Suprapubic skin (tissue), 4 donors: Measurements from ENCODE around the gene MYL6B. TPM values are rescaled to one million over a fixed set of nuclear protein-coding genes. Genes with fewer than 3 reads are reported as not detected.

ENCODE experiments used
- DNase-seq, 2 donors: peaks; one replicate each; pipeline ENCODE4 v3.0.0-alpha.2; 2019; ENCODE audit warnings: low spot score in 2 of 2
- H3K27ac ChIP-seq: fragments of 200-600 bp; sonication (generic); one replicate; pipeline ENCODE4 v1.5.1; 2019
- H3K27me3 ChIP-seq: fragments of 200-600 bp; sonication (generic); one replicate; pipeline ENCODE4 v1.5.1; 2019
- H3K36me3 ChIP-seq: fragments of 200-600 bp; sonication (generic); one replicate; pipeline ENCODE4 v1.5.1; 2019
- H3K4me1 ChIP-seq: fragments of 200-600 bp; sonication (generic); one replicate; pipeline ENCODE4 v1.5.1; 2019
- H3K4me3 ChIP-seq: fragments of 200-600 bp; sonication (generic); one replicate; pipeline ENCODE4 v1.5.1; 2019; ENCODE audit warnings: mild to moderate bottlenecking
- H3K9me3 ChIP-seq: fragments of 200-600 bp; sonication (generic); one replicate; pipeline ENCODE4 v1.5.1; 2019
- CTCF ChIP-seq, 2 donors: fragments of 200-600 bp in 1 of 2; fragments of 450-650 bp in 1 of 2; sonication (generic) in 1 of 2; IDR thresholded peaks; one replicate each; pipeline ENCODE4 v1.5.1; 2016 to 2019; ENCODE audit warnings: antibody characterized with exemption in 2 of 2, mild to moderate bottlenecking in 1 of 2, moderate library complexity in 1 of 2
- EP300 ChIP-seq: sonication (generic); formaldehyde crosslinking; IDR thresholded peaks from one replicate; pipeline ENCODE4 v1.6.1; 2017; ENCODE audit warnings: antibody characterized with exemption
- POLR2A ChIP-seq, 2 donors: fragments of 450-650 bp; IDR thresholded peaks; one replicate each; pipeline ENCODE4 v1.6.1; 2017; ENCODE audit warnings: antibody characterized with exemption in 2 of 2, mild to moderate bottlenecking in 2 of 2, moderate library complexity in 2 of 2
- POLR2AphosphoS5 ChIP-seq, 3 donors: sonication (generic); formaldehyde crosslinking; IDR thresholded peaks; one replicate each; pipeline ENCODE4 v1.6.1; 2017; ENCODE audit warnings: antibody characterized with exemption in 3 of 3
- WGBS: methylation state at CpG from one replicate; pipeline ENCODE4 v1.1.5; 2018; 5-methylcytosine and 5-hydroxymethylcytosine counted together
- total RNA-seq, 4 donors: library from RNA; depleted of rRNA; stranded (reverse); fragments of >200 nt; gene quantifications; one replicate each; pipeline ENCODE4 v1.1.0, GENCODE V29; 2016

The MYL6B gene
- total RNA-seq, 4 donors from 2014 or later = 28.3 to 37.4 (median 28.5) TPM

- Histone ChIP-seq H3K9me3 (no peaks in the 10 kb centered on the region), H3K27ac (peak overlapping the region; percentile 98), H3K36me3 (peaks cover 29% of the 10 kb centered on the region), H3K4me1 (peaks cover 58% of the 10 kb centered on the region), H3K4me3 (peak overlapping the region; percentile 91), H3K27me3 (no peaks in the 10 kb centered on the region)
- WGBS = 2% methylated on average over 45 of the region's 45 CpGs
- TF ChIP-seq CTCF (IDR thresholded peaks at IDR 0.05) (peak; percentile 59 to 64), EP300 (no peak), POLR2AphosphoS5 (IDR thresholded peaks at IDR 0.05) (peak in 1 of 3 donors; percentile 42)
- peak; percentile 91 to 92 for DNase-seq
Observed at GRCh38 chr12:56157201-56158028, 5.0 kb downstream of the MYL6B start.

GRCh38 chr12:56158029-56158925 is 5.9 kb downstream of the MYL6B start, which contains the start of gene MYL6:
Gene MYL6 (plus strand): TSS chr12:56158359. CDS start chr12:56158402, 43 bp downstream.
- H3K27ac ChIP-seq = peak within 1 kb of the TSS; percentile 98
- peak within 1 kb of the TSS; percentile 91 for H3K4me3 ChIP-seq
- TF ChIP-seq EP300 (no peak), POLR2A (IDR thresholded peaks at IDR 0.05) (peak; percentile 93 to 98), POLR2AphosphoS5 (IDR thresholded peaks at IDR 0.05) (peak; percentile 94 to 96 (median 95)), CTCF (IDR thresholded peaks at IDR 0.05) (no peak)
- no peaks in the 10 kb centered on the region for H3K27me3 ChIP-seq
- no peaks in the 10 kb centered on the region for H3K9me3 ChIP-seq
- peaks cover 52% of the 10 kb centered on the region for H3K4me1 ChIP-seq
- peaks cover 37% of the 10 kb centered on the region for H3K36me3 ChIP-seq
- under 1% methylated on average over 30 of the region's 30 CpGs for WGBS
- DNase-seq = peak; percentile 99 to 100

- peaks cover 49% of the 10 kb centered on the region for H3K4me1 ChIP-seq
- peaks cover 43% of the 10 kb centered on the region for H3K36me3 ChIP-seq
- H3K4me3 ChIP-seq = peak overlapping the region; percentile 91
- 0% methylated on average over 6 of the region's 6 CpGs for WGBS
- peak; percentile 92 to 93 for DNase-seq
- TF ChIP-seq CTCF (IDR thresholded peaks at IDR 0.05) (no peak), POLR2A (IDR thresholded peaks at IDR 0.05) (peak in 1 of 2 donors; percentile 32), POLR2AphosphoS5 (IDR thresholded peaks at IDR 0.05) (peak in 1 of 3 donors; percentile 59)
- H3K27ac ChIP-seq = peak overlapping the region; percentile 98
- H3K27me3 ChIP-seq = no peaks in the 10 kb centered on the region
- H3K9me3 ChIP-seq = no peaks in the 10 kb centered on the region
Observed at GRCh38 chr12:56158926-56159461, 6.6 kb downstream of the MYL6B start.

- H3K4me1 ChIP-seq = peaks cover 49% of the 10 kb centered on the region
Observed at GRCh38 chr12:56159482-56160192, 7.2 kb downstream of the MYL6B start.

More at GRCh38 chr12:56159482-56160192, 7.2 kb downstream of the MYL6B start:
- 10% methylated on average over 8 of the region's 8 CpGs for WGBS
- Histone ChIP-seq H3K27ac (peak overlapping the region; percentile 98), H3K36me3 (peaks cover 49% of the 10 kb centered on the region), H3K27me3 (no peaks in the 10 kb centered on the region), H3K4me3 (peak overlapping the region; percentile 91), H3K9me3 (no peaks in the 10 kb centered on the region)
- no peak for TF ChIP-seq EP300
- no peak for TF ChIP-seq CTCF (IDR thresholded peaks at IDR 0.05)
- no peak for TF ChIP-seq POLR2AphosphoS5 (IDR thresholded peaks at IDR 0.05)
- no peak for TF ChIP-seq POLR2A (IDR thresholded peaks at IDR 0.05)
- DNase-seq = no peak
